ENCODE results near the gene MAGEA8. TPM values are rescaled to one million over a fixed set of nuclear protein-coding genes. Genes with fewer than 3 reads are reported as not detected.

The MAGEA8 gene
- total and polyA plus RNA-seq, 9 of the 15 experiments (the other 6 are each of a cell fraction or from before 2014, with no cell fraction given), result 0.49 to 4.6 (median 1.9) TPM

- TF ChIP-seq ZNF407 (IDR thresholded peaks at IDR 0.05; ENCODE audit: low read depth) (no peak), ZBTB34 (CRISPR knock-in tag; IDR thresholded peaks at IDR 0.05) (no peak), ETS1 (conservative IDR thresholded peaks at IDR 0.05; ENCODE audit: control insufficient read depth, low read depth, low read length) (no peak), BHLHE40 (IDR thresholded peaks at IDR 0.05; ENCODE audit: low read length) (no peak)
These were observed 17.6 kb downstream of the MAGEA8 start (continued) for GRCh38 chrX:149898554-149898953.

All from K562 (cell line).